DMS79 treated with DMSO at 0.1 percent for 48 hours (cell line): Measurements from ENCODE around the gene IFT172.
"Not testable (repeated sequence)": the region's sequence is repeated elsewhere in the genome, so short reads cannot be mapped to it uniquely, and the experiment has no call there.

Source experiments
- DNase-seq: peaks from one replicate; lab custom pipeline; 2025; lab: John Stamatoyannopoulos, UW

Gene IFT172, protein sequence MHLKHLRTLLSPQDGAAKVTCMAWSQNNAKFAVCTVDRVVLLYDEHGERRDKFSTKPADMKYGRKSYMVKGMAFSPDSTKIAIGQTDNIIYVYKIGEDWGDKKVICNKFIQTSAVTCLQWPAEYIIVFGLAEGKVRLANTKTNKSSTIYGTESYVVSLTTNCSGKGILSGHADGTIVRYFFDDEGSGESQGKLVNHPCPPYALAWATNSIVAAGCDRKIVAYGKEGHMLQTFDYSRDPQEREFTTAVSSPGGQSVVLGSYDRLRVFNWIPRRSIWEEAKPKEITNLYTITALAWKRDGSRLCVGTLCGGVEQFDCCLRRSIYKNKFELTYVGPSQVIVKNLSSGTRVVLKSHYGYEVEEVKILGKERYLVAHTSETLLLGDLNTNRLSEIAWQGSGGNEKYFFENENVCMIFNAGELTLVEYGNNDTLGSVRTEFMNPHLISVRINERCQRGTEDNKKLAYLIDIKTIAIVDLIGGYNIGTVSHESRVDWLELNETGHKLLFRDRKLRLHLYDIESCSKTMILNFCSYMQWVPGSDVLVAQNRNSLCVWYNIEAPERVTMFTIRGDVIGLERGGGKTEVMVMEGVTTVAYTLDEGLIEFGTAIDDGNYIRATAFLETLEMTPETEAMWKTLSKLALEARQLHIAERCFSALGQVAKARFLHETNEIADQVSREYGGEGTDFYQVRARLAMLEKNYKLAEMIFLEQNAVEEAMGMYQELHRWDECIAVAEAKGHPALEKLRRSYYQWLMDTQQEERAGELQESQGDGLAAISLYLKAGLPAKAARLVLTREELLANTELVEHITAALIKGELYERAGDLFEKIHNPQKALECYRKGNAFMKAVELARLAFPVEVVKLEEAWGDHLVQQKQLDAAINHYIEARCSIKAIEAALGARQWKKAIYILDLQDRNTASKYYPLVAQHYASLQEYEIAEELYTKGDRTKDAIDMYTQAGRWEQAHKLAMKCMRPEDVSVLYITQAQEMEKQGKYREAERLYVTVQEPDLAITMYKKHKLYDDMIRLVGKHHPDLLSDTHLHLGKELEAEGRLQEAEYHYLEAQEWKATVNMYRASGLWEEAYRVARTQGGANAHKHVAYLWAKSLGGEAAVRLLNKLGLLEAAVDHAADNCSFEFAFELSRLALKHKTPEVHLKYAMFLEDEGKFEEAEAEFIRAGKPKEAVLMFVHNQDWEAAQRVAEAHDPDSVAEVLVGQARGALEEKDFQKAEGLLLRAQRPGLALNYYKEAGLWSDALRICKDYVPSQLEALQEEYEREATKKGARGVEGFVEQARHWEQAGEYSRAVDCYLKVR (N-terminal part only)

DNA sequence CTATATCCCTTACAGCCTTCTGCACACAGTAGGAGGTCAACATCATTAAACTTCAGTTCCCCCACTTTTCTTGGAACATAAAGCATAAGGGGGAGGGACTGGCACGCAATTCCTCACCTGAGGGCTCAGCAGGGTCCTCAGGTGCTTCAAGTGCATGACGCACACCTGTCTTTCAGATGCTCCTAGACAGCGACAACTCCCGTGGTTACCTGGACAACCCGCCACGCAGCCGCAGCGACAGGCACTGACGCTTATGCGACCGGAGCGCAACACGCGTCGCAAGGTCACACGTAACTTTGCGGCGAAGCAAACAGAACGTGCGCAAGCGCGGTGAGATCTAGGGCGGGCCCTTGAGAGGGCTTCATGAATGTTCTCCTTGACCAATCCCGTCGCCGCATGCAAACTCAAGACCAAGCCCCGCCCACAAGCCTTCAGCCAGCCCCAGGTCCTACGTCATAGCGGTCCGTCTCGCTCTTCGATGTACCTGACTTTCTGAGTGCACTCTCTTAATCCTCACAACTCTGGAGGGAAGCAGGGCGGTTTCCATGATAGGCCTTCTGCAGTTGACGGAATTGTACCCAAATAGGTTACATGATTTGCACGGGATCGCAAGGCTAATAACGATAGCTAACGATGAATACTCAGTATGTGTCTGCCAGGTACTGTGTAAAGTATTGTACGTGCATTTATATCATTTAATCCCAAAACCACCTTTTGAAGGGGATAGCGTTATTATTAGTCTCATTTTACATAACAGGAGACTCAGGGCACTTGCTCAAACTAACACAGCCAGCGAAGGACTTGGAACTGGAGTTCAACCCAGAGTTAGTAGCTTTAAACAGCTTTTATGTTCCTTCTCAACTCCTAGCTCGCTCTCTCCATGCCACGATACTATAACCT lies at the start of gene IFT172:
IFT172 (minus strand) TSS at position 246 of the 900 bp plus-strand sequence; CDS start at position 156, 90 bp downstream.
- DNase-seq: peak; percentile 100

DNA sequence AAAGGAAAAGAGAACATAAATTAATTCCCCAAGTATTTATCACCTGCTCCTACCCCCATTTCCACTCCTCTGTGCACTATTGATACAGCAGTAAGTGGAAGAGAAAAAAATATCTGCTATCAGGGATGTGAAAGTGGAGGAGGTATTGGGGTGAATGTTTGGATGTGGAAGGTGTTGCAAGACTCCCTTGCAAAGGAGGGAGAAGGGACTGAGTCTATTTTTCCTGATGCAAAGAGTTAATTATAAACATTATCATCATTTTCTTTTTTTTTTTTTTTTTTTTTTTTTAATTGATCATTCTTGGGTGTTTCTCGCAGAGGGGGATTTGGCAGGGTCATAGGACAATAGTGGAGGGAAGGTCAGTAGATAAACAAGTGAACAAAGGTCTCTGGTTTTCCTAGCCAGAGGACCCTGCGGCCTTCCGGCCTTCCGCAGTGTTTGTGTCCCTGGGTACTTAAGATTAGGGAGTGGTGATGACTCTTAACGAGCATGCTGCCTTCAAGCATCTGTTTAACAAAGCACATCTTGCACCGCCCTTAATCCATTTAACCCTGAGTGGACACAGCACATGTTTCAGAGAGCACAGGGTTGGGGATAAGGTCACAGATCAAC lies 49.4 kb upstream of the IFT172 start:
- DNase-seq: not testable (repeated sequence)

DNA sequence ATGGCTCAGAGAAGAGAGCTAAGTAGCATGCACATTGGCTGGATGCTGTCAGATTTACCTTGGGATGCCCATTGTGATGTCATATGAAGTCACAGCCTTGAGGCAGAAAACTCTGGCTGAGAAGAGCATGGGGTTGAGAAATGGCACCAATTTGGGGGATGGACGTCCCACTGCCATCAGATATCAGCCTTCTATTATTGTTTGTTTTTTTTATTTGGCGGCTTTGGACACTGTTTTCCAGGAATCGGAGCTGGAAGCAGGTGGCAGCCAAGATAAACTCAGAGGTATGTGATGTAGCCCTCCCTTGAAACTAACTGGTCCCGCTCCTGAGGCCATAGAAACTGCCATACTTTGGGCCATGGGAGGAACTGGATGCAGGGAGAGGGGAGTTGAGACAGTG lies 47.7 kb upstream of the IFT172 start:
- DNase-seq: no peak

DNA sequence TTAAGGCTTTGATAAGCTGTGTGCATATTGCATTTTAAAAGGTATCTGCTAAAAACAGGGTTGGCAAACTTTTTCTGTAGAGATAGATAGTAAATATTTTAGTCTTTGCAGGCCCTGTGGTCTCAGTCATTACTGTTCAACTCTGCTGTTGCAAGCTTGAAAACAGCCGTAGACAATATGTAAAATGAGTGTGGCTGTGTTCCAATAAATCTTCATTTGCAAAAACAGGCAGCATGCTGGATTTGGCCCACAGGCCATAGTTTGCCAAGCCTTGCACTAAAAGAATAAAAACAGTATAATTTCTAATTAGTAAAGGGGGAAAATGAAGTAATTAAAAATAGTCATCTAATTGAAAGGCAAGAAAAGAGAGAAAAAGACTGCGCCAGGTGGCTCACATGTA lies 42.4 kb upstream of the IFT172 start:
- DNase-seq: no peak

DNA sequence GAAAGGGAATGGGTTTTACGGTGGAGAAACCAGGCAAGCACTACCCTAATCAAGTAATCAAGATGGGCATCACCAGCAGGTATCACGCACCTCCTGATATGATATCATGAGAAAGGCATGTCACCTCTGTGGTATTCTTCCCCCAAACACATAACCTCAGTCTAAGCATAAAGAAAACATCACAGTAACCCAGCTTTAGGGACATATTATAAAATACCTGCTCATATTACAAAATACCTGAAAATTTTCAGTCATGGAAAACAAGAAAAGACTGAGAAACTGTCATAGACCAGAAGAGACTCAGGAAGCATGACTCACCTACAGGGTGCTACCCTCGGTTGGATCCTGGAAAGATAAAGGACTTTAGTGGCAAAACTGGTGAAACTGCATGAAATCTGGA lies 37.6 kb upstream of the IFT172 start:
- no peak for DNase-seq

DNA sequence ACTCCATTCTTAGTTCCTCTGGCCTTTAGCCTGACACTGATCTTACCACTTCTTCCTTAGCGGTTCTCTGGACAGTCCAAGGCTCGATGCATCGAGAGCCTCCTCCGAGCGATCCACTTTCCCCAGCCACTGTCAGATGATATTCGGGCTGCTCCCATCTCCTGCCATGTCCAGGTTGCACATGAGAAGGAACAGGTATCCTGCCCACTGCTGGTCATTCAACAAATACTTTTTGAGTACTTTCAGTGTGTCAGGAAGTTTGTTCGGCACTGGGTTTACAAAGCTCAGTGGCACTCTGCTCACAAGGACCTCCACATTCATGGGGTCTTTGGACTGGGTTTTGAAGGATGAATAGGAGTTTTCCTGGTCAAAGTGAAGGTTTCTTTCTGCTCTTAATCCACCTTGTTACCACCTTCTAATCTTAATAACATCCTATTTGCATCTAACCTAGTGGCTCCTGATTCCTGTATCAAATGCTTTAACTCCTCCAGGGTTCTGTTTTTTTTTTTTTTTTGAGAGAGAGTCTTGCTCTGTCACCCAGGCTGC lies 32.9 kb upstream of the IFT172 start:
- no peak for DNase-seq

DNA sequence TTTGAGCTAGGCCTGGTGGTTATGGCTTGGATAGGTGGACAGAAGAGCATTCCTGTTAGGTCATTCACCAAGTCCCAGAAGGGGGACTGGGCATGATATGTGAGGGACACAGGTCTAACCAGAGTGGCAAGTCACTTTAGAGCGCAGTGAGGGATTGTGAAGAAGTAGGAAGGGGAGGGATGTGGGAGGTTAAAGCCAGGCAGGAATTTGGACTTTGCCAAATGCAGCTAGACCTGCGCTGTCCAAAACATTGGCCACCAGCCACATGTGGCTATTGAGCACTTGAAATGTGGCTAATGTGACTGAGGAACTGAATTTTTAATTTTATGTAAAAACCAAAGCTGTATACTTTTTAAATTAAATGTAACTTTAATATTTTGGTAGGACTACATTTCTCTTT lies 30.8 kb upstream of the IFT172 start:
- no peak for DNase-seq

DNA sequence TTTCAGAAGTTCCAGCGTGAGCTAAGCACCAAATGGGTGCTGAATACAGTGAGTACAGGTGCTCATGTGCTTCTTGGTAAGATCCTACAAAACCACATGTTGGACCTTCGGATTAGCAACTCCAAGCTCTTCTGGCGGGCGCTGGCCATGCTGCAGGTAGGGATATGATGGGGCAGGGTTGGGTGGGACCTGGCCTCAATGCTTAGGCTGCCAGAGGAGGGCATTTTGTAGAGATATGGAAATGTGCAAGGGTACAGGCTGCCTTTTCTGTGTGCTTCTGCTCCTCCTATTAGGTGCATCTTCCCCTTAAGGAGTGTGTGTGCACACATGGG lies 29.2 kb upstream of the IFT172 start:
- no peak for DNase-seq

DNA sequence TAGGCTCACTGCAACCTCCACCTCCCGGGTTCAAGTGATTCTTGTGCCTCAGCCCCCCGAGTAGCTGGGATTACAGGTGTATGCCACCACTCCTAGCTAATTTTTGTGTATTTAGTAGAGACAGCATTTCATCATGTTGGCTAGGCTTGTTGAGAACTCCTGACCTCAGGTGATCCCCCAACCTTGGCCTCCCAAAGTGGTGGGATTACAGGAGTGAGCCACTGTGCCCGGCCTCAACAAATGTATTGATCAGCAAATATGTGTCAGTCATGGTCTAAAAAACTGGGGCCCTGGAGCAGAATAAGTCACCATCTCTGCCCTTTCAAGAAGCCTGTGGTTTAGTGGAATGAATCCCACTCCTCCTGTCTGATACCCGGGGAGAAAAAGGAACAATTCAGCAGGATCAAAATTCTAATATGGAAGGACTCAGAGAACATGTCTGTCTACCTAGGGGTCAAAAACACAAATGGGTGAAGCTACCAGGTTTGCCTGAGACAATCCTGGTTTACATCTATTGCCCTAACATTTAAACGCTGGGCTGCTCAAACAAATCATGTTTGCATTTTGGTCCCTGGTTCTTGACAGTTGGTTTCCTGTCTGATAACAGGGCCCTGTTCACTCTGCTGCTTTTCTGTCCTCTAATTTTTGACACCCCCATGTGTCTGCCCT lies 28.7 kb upstream of the IFT172 start:
- no peak for DNase-seq

DNA sequence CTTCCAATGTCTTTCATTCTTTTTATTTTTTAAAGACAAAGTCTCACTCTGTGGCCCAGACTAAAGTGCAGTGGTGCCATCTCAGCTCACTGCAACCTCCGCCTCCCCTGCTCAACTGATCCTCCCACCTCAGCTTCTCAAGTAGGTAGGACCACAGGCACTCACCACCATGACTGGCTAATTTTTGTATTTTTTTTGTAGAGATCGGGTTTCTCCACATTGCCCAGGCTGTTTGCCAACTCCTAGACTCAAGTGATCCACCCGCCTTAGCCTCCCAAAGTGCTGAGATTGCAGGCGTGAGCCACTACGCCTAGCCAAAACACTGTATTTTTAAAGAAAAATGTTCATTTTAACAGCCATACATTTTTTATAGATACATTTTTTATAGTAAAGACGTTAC lies 19.8 kb upstream of the IFT172 start:
- DNase-seq: peak; percentile 92

DNA sequence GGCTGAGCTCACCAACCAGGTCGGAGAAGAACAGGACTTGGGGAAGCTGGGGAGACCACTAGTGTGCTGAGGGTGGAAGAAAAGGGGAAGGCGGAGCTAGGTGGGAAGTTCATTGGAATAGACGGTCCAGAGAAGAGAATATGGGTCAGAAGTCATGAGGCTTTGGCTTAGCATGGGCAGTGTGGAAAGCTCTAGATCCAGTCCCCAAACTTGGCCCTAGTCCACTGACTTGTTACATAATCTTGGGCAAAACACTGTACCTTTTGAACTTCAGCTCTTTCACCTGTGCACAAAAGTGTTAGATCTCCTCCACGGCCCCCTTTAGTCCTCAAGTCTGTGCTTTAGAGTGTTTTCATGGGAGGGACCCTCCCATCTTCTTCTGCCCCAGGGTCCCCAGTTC lies 17.8 kb upstream of the IFT172 start:
- no peak for DNase-seq

DNA sequence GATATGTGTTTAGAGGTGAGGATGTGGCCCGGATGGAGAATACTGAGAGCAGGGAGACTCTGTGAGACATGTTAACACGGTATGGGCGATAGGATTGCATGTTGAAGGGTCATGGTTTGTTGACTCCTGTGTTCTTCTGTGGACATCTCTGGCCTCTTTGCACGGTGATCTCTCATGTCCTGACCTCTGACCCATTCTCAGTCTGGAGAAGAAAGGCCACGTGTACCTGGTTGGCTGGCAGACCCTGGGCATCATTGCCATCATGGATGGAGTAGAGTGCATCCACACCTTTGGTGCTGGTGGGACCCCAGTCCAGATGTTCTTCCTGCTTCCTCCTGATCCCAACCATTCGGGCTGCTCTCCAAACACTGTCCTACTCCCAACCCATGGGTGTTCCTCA lies 17.0 kb upstream of the IFT172 start:
- no peak for DNase-seq

DNA sequence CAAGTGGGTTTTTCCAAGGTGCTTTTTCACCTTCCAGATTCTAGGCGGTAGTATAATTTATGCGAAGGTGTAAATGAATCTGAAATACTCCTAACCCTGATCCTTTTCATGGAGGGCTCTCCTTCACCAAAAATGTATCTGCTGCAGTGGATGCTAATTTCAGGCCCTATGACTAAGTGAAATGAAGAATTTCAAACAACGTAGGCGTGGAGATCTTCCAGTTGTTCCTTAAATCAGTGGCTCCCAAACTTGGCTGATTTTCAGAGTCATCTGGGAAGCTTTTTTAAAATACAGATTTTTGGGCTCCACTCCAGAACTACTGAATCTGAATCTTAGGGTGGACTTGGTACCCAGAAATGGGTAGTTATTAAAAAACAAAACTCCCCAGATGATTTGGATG lies 12.6 kb upstream of the IFT172 start:
- no peak for DNase-seq

DNA sequence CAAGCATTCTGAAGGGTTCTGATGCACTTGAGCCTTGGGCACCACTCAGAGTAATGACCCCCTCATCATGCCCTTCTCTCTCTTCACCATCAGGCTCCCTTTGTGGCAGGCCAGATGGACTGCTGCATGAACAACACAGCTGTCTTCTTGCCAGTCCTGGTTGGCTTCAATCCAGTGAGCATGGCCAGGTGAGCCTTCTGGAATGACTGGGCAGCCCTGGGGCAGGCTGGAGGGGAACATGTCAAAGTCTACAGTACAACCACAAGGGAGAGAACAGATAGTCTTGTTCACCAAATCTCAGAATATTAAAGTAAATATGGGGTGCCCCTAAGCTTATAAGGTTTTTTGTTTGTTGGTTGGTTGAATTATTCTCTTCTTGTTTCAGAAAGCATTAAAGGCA lies 11.5 kb upstream of the IFT172 start:
- peak; percentile 21 for DNase-seq

DNA sequence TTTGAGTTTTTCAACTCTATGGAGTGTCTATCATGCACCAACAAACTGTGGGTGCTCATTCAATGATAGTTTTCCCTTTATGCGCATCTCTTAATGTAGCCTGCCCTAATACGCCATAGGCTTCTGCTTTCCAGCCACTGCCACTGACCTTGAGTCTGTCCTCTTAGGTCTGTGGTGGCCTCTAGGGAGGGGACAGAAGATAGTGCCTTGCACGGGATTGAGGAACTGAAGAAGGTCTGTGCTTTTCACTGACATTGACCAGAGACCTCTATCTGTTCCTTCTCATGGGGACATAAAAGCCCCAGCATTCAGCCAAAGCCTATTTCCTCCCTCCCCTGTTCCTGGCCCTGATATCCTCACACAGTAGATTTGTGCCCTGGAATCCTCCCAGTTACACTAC lies 9.4 kb upstream of the IFT172 start:
- no peak for DNase-seq

DNA sequence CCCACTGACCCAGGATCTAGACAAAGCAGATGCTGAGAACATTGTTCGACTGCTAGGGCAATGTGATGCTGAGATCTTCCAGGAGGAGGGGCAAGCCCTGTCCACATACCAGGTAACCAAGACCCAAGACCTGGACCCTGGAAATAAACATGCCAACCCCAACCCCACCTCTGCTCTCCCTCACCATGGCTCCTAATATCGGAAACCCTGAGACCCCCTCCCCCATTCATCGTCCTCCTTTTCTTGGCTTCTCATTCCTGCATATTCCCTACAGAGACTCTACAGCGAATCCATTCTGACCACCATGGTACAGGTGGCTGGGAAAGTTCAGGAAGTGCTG lies 7.7 kb upstream of the IFT172 start:
- no peak for DNase-seq

DNA sequence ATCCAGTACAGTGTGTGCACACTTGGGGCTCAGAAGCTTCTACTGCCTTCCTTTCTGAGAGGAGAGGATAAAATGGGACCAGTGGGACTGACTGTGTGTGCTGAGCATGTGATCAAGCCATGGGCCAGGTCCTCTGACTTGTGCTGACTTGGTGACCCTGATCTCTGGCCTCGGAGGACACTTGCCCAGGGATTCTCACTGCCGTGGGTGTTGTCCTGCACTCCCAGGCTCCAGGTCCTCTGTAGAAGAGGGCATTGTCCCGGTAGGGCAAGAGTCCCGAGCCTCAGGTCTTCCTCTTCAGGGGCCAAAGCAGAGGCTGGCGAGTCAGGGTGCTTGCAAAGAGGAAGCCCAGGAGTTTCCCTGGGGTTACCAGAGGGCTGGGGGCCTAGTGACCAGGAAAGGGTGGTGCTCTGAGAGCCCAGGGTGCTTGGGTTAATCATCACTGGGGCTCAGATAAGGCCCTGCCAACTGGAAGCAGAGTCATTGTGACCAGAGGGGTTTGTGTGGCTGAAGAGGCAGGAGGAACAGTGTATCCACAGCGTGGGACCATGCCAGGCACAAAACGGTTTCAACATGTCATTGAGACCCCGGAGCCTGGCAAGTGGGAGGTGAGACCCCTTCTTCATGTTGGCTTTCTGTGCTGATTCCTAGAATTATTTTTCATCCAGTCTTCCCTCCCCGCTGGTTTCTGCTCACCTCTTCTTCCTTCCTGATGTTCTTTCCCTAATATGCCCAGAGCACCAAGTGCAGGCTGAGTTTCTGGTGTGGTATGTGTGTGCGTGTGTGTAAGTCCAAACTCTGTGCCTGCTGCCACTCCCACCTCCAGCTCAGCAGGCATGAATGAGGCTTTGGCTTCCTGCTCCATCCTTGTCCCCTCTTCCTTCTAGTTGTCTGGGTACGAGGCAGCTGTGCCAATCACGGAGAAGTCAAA lies 7.1 kb upstream of the IFT172 start, which contains the start of gene GCKR:
GCKR (plus strand) TSS at position 483 of the 931 bp plus-strand sequence; CDS start at position 549, 66 bp downstream.
- no peak for DNase-seq

DNA sequence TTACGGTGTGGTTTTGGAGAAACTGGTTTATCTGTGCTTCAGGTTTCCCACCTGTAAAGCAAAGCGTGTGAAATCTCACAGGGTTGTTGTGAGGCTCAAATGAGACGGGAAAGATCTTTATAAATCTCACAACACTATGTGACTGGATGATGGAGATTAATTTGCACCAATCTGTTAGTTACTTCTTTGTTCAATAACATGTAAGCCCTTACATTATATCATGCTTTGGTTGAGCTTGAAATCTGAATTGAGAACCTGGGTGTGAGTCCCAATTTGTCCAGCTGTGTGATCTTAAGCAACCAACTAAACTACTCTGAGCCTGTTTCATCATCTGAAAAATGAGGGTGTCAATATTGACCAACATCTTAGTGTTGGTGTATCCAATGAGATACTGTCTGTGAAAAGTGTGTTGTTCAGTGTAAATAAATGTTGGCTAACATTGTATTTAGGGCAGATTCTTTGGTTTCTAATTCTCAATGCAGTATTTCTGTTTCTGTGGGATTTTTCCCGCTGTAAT lies 6.4 kb upstream of the IFT172 start:
- no peak for DNase-seq
